GM21390 (cell line): ENCODE results near the gene NFIA.

ENCODE experiments used
- ATAC-seq: cut with Tn5 transposase; IDR thresholded peaks from one replicate; pipeline ENCODE4 v1.9.1; 2021; ENCODE audit not compliant: unreplicated experiment

Gene NFIA

GRCh38 chr1:61175976-61176375 is 93.6 kb downstream of the NFIA start:
- ATAC-seq, result no peak

- no peak for ATAC-seq
Observed at GRCh38 chr1:61181067-61182038, 99.0 kb downstream of the NFIA start.

GRCh38 chr1:61182049-61182448 is 99.7 kb downstream of the NFIA start:
- no peak for ATAC-seq

GRCh38 chr1:61182480-61182879 is 100.1 kb downstream of the NFIA start:
- no peak for ATAC-seq

GRCh38 chr1:61183471-61184039 is 101.2 kb downstream of the NFIA start:
- no peak for ATAC-seq

- no peak for ATAC-seq
Observed at GRCh38 chr1:61184040-61184713, 101.8 kb downstream of the NFIA start.

- ATAC-seq, result no peak
Observed at GRCh38 chr1:61184714-61185106, 102.3 kb downstream of the NFIA start.

- ATAC-seq, result no peak
Observed at GRCh38 chr1:61186753-61187152, 104.4 kb downstream of the NFIA start.

- no peak for ATAC-seq
Observed at GRCh38 chr1:61187352-61188086, 105.2 kb downstream of the NFIA start.

GRCh38 chr1:61190153-61190552 is 107.8 kb downstream of the NFIA start:
- no peak for ATAC-seq

- ATAC-seq, result no peak
Observed at GRCh38 chr1:61190618-61191432, 108.5 kb downstream of the NFIA start.

- ATAC-seq, result no peak
Observed at GRCh38 chr1:61191433-61191720, 109.0 kb downstream of the NFIA start.

GRCh38 chr1:61192663-61193330 is 110.4 kb downstream of the NFIA start:
- ATAC-seq, result no peak

- ATAC-seq, result no peak
Observed at GRCh38 chr1:61193808-61194207, 111.4 kb downstream of the NFIA start.

GRCh38 chr1:61198554-61198953 is 116.2 kb downstream of the NFIA start:
- ATAC-seq, result no peak

GRCh38 chr1:61201035-61201434 is 118.7 kb downstream of the NFIA start:
- ATAC-seq, result no peak

- ATAC-seq, result no peak
Observed at GRCh38 chr1:61202854-61203598, 120.7 kb downstream of the NFIA start.

GRCh38 chr1:61204528-61204927 is 122.2 kb downstream of the NFIA start:
- ATAC-seq, result no peak

- ATAC-seq, result no peak
Observed at GRCh38 chr1:61207416-61207815, 125.1 kb downstream of the NFIA start.
